GM18511 (cell line): Measurements from ENCODE around the gene SRPK2.
A peak's percentile ranks its signal among the peaks of the same experiment; 100 is the strongest.
"Not testable (repeated sequence)": the region's sequence is repeated elsewhere in the genome, so short reads cannot be mapped to it uniquely, and the experiment has no call there.

ENCODE experiments used
- ATAC-seq: cut with Tn5 transposase; IDR thresholded peaks from one replicate; pipeline ENCODE4 v1.9.1; 2021; ENCODE audit warnings: mild to moderate bottlenecking, moderate library complexity; ENCODE audit not compliant: unreplicated experiment

The SRPK2 gene

GRCh38 chr7:105305633-105306032, 83.1 kb downstream of the SRPK2 start:
- ATAC-seq, result no peak

GRCh38 chr7:105304040-105304895, 84.5 kb downstream of the SRPK2 start:
- ATAC-seq, result peak; percentile 87

- ATAC-seq, result not testable (repeated sequence)
Observed at GRCh38 chr7:105300587-105300986, 88.1 kb downstream of the SRPK2 start.

GRCh38 chr7:105298439-105298894, 90.3 kb downstream of the SRPK2 start:
- peak; percentile 95 for ATAC-seq

- peak; percentile 51 for ATAC-seq
Observed at GRCh38 chr7:105297985-105298384, 90.7 kb downstream of the SRPK2 start.

GRCh38 chr7:105297309-105297708, 91.4 kb downstream of the SRPK2 start:
- no peak for ATAC-seq

- ATAC-seq, result no peak
Observed at GRCh38 chr7:105296491-105296890, 92.2 kb downstream of the SRPK2 start.

GRCh38 chr7:105295596-105296352, 92.9 kb downstream of the SRPK2 start:
- ATAC-seq, result no peak

GRCh38 chr7:105294482-105294881, 94.2 kb downstream of the SRPK2 start:
- ATAC-seq, result not testable (repeated sequence)

- peak; percentile 68 for ATAC-seq
Observed at GRCh38 chr7:105289704-105290103, 99.0 kb downstream of the SRPK2 start.

GRCh38 chr7:105286441-105286840, 102.3 kb downstream of the SRPK2 start:
- ATAC-seq, result no peak

GRCh38 chr7:105285118-105285874, 103.4 kb downstream of the SRPK2 start:
- no peak for ATAC-seq

- no peak for ATAC-seq
Observed at GRCh38 chr7:105284014-105284413, 104.7 kb downstream of the SRPK2 start.

- ATAC-seq, result no peak
Observed at GRCh38 chr7:105281966-105282365, 106.8 kb downstream of the SRPK2 start.

GRCh38 chr7:105279688-105280007, 109.1 kb downstream of the SRPK2 start:
- ATAC-seq, result peak; percentile 91

GRCh38 chr7:105278973-105279687, 109.6 kb downstream of the SRPK2 start:
- ATAC-seq, result peak; percentile 76

GRCh38 chr7:105278565-105278964, 110.2 kb downstream of the SRPK2 start:
- no peak for ATAC-seq

- ATAC-seq, result peak; percentile 41
Observed at GRCh38 chr7:105277341-105277740, 111.4 kb downstream of the SRPK2 start.

GRCh38 chr7:105270117-105270516, 118.6 kb downstream of the SRPK2 start:
- no peak for ATAC-seq

- ATAC-seq, result peak; percentile 39
Observed at GRCh38 chr7:105269397-105269796, 119.3 kb downstream of the SRPK2 start.
